B cell (primary cell): ENCODE results near the gene TMEM238L.

Experiments used
- EZH2 ChIP-seq: IDR thresholded peaks from 2 replicates; pipeline ENCODE4 v1.6.1; 2012; ENCODE audit warnings: borderline replicate concordance, low read depth, mild to moderate bottlenecking, moderate library complexity, low read length; ENCODE audit not compliant: insufficient read depth, poor library complexity, severe bottlenecking
- TF ChIP-seq, protein P1 (sequence below): fragments of 200-600 bp; IDR thresholded peaks from one replicate; pipeline ENCODE4 v1.8.0; 2022; ENCODE audit warnings: antibody characterized with exemption, mild to moderate bottlenecking

DNA sequence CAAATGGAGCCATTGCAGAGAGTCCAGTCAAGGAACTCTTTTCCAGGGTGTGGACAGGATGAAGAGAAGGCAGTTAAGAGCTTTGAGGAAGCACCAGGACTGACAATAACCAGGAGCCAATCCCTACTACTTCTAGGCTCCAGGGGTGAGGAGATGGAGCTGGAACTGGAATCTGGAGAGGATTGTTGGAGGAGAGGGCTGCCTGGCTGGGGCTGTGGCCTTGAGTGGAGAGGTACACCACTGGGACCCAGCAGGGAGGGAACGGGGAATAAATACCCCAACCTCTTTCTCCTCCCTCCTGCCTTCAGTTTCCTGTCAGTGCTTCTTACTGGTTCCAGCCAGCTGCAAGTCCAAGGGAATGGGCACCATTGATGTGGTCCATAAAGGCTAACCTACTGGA lies 41.9 kb downstream of the TMEM238L start:
- TF ChIP-seq, protein P1, sequence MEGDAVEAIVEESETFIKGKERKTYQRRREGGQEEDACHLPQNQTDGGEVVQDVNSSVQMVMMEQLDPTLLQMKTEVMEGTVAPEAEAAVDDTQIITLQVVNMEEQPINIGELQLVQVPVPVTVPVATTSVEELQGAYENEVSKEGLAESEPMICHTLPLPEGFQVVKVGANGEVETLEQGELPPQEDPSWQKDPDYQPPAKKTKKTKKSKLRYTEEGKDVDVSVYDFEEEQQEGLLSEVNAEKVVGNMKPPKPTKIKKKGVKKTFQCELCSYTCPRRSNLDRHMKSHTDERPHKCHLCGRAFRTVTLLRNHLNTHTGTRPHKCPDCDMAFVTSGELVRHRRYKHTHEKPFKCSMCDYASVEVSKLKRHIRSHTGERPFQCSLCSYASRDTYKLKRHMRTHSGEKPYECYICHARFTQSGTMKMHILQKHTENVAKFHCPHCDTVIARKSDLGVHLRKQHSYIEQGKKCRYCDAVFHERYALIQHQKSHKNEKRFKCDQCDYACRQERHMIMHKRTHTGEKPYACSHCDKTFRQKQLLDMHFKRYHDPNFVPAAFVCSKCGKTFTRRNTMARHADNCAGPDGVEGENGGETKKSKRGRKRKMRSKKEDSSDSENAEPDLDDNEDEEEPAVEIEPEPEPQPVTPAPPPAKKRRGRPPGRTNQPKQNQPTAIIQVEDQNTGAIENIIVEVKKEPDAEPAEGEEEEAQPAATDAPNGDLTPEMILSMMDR = no peak
- TF ChIP-seq EZH2 = no peak
